Stimulated activated CD4-positive, alpha-beta T cell treated with anti-CD3 and anti-CD28 coated beads, Interleukin-15, amount 100 ng/mL, for 1 hour (primary cell): ENCODE data around the gene OVOL1.

ENCODE experiments used
- DNase-seq, 2 donors: peaks; one replicate each; pipeline ENCODE4 v3.0.0-alpha.2; 2020; ENCODE audit warnings: low read depth in 1 of 2, low spot score in 1 of 2

Gene OVOL1

DNA sequence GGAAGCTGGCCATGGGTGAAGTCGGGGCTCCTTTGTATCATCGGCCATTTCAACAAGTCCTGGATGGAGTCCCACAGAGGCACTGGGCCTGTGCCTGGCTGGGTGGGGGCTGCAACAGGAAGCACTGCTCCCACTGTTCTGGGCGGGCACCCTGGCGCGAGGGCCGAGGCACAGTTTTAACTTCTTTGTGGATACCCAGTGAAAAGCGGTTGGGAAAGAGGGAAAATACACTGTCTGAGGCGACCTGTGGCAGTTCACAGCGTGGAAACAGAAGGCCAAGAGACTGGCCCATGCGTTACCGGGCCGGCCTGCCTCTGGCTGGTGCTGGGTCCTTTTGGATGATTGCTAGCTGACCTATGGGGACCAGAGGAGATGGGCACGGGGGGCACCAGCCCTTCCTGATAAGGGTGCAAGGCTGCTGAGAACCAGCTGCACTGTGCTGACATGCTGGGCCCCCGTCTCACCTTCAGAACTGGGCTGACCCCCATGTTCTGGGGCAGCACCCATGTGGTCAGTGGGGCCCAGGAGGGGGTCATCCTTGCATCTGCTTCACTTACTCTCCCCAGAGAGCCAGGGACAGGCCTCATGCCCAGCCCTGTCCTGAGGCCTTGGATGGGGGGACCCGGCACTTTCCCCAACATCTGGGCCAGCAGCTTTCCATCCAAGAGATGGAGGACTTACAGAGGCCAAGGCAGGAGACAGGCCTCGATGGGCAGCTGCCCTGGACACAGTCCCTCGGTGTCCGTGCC is 4.2 kb downstream of the OVOL1 start:
- DNase-seq = no peak

DNA sequence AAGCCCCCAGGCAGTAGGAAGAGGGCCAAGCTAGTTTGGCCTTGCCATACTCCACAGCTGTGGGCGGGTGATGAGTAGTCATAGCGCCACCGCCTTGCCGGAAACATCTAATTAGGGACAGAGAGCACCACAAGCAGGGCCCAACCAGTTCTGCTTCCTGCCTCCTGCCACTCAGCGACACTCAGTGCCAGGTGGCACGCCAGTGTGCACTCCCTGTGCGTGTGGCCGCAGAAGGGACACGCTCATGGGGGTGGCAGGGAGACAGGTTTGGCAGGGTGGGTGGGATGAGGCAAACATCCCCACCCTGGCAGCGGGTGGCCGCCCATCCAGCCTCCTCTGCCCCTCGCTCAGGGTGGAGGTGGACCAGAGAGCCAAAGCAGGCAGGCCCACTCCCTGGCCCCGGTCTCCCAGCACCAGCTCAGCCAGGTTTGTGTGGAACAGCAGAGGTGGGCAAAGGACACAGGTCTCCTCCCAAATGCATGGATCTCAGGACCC is 4.9 kb downstream of the OVOL1 start:
- DNase-seq = no peak

DNA sequence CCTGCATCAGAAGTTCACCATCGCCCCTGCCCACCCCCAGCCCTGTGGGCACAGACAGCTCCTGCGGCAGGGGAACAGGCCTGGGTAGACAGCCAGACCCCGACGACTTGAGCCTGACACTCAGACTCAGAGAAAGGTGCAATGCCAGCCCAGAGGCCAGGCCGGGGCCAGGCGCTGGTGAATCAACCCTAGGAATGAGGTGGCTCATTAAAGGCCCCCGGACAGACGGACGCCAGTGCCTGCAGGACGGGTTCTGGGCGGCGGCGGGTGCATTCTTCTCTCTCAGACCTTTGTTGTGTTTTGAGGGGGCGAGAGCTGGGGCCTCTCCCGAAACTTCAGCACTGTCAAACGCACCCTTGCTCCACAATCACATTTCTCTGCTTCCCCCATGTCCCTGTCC is 5.6 kb downstream of the OVOL1 start:
- no peak for DNase-seq

DNA sequence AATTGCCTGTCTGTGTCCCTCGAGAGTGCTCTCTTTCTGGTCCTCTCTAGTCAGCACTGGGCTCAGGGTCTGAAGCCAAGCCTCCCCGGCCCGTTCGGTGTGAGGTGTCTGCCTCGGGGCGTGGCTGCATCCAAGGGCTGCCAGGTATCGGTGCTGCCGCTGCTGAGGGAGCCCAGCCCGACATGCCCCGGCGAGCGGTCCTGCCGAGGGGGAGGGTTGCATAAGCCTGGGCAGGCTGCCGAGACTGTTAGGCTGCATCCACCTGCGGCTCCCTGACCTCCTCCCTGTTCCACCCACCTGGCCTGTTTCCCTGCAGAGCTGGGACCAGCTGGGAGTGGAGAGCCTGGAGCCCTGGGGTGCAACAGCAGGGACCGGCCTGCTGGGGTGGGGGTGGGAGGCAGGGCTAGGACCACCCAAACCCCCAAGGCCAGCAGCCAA is 6.3 kb downstream of the OVOL1 start:
- no peak for DNase-seq

DNA sequence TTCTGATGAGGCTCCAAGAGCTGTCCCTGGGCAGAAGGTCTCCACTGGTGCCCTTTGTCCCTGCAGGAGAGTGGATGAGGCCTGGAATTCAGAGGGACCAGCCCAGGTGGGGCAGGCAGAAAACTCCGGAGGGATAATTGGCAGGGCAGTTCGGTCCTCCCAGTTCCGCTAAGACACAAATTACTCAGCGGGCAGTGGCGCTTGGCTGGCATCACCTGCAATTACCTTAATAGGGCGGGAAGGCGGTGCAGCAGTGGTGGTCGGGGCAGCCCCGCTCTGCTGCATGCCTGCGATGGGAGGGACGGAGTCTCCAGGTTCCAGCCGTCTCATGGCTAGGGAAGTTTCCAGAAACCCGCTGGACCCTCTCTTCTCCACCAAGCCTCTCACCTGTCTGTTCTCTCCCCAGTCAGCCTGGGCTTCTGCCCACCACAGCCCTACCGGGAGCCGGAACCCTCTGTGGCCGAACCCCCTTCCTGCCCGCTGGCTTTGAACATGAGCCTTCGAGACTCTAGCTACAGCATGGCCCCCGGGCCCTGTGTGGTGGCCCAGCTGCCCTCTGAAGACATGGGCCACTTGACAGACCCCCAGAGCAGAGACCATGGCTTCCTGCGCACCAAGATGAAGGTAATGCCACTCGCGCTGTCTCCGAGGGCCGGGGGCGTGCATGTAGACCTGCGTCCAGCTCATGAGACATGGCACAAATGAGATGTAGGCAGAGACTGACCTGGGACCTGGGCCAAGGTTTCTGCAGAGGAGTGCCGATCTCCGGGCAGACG is 7.0 kb downstream of the OVOL1 start:
- DNase-seq = no peak

DNA sequence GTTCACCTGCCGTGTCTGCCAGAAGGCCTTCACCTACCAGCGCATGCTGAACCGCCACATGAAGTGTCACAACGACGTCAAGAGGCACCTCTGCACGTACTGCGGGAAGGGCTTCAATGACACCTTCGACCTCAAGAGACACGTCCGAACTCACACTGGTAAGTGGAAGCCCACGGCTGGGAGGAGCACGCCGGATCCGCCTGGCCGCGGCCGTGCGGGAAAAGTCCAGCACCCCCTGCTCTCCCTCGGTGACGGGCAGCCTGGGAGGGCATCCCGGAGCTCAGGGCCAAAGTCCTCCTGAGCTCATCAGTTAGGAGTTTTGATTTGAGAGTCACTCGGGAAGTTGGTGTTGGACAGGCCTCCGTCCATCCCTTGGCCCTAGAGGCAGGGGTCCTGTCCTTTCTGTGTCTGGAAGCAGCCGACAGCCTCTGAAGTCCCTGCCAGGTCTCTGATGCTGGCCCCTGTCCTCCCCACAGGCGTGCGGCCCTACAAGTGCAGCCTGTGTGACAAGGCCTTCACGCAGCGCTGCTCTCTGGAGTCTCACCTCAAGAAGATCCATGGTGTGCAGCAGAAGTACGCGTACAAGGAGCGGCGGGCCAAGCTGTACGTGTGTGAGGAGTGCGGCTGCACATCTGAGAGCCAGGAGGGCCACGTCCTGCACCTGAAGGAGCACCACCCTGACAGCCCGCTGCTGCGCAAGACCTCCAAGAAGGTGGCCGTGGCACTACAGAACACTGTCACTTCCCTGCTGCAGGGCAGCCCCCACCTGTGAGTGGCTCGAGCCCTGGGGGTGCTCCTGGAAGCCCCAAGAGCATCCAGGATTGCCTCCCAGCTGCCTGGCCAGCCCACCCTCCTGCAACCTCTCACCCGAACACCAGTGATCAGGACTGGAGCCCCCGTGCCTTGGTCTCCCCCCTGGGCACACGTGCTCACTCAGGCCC is 8.0 kb downstream of the OVOL1 start:
- DNase-seq = no peak

DNA sequence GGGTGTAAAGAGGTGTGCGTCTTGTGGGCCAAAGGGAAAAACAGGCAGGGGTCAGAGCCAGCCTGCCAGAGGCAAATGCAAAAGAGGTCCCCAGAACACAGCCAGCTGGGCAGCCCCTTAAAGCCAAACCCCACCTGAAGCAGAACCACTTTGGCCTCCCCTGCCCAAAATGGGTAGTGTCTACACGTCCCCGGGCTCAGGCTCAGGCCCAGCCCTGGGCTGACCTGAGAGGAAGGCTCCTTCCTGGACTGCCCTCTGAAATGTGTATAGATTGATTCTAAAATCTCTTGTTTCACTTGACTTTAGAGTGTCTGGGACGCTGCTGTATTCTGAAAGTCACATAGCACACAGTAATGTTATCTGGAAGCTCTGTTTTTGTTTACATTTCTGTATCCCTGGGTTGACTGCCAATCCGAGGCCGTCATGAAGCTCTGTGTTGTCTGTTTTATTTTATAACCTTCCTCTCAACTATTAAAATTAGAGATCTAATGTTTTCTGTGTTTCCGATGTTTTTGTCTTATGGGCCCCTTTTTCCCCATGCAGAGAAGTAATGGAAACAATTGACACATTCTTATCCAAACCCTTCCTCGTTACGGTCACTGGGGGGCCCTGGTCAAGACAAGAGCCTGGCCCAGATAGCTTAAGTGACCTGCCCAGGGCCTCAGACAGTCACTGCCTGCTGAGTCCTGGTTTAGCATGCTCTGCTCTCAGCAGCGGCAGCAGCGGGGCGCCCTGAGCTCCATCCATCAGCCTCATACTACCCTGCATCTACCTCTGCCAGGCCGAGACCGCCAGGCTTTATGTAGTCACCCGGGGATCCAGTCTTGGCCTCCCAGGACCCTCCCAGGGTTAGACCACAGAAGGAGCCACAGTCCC is 10.1 kb downstream of the OVOL1 start:
- no peak for DNase-seq

DNA sequence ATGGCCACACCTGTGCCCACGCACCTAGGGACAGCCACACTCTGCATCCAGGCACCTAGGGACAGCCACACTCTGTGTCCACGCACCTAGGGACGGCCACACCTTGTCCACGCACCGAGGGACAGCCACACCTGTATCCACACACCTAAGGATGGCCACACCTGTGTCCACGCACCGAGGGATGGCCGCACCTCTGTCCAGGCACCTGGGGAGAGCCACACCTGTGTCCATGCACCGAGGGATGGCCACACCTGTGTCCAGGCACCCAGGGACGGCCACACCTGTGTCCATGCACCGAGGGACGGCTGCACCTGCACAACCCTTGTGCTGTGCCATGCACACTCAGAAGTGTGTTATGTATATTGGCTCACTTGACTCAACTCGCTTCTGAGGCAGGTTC is 10.8 kb downstream of the OVOL1 start:
- DNase-seq = no peak

DNA sequence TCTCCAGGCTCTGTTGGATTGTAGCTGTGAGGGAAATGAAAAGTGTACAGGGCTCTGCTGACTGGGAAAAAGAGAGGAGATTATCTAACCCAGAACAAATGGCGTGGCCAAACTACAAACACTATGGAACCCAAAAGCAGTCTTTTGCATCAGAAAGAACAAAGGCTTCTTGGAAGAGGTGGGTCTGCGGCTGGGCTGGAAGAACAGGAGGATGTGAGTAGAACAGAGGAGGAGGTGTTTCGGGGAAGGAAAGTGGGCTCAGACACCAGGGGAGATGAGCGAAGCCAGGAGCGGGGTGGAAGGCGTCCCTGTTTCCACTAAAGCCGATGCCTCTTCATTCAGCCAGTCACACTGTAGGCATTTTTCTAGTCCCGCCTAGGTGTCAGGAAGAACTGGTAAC is 12.0 kb downstream of the OVOL1 start:
- no peak for DNase-seq

DNA sequence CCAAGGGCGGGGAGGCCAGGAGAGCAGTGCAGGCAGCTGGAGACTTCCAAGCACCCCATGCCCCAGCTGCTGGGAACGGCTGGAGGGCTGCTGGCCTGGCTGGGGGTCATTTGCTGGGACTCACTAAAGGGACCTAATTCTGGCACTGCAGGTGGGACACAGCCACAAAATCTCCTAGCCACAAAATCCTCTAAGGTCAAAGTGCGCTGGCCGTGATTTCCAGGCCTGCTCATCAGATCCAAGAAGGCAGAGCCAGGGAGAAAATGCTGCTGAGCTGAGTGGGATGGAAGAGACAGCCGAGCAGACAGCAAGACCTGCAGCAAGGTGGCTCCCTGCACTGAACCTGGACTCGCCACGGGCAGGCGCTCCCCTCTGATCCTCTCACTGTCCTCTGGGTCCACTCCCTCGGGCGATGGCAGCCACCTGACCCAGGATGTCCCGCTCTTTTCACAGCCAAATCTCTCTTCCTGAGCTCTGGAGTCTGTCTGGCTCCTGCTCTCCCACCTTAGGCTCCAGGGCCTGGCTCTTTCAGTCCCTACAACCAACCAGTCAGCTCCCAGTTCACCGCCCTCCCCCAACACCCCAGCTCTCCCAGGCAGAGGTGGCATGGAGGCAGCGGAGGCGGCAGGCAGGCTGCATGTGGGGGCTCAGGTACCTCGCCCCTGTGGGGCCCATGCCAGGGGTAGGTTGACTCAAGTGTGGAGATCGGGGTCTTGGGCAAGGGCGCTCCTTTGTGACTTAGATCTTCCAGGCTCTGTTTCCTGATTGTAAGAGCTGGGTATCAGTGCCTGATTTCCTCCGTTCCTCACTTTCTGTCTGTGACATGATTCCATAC is 14.5 kb downstream of the OVOL1 start:
- DNase-seq = no peak

DNA sequence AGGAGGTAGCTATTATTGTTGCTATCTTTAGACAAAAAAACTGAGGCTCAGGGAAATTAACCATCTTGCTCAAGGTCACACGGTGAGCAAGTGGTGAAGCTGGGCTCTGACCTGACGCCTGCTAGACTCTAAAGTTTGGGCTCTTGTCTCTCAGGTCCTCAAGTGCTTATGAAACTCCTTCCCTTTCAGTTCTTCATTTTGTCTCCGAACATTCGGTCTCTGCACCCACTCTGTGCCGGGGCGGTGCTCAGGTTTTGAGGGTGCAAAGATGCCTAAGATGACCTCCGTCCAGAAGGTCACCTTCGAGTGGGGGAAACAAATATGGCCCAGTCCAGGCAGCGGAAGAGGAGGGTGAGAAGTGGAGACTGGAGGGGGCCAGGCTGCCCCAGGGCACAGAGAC is 16.0 kb downstream of the OVOL1 start:
- DNase-seq = no peak

DNA sequence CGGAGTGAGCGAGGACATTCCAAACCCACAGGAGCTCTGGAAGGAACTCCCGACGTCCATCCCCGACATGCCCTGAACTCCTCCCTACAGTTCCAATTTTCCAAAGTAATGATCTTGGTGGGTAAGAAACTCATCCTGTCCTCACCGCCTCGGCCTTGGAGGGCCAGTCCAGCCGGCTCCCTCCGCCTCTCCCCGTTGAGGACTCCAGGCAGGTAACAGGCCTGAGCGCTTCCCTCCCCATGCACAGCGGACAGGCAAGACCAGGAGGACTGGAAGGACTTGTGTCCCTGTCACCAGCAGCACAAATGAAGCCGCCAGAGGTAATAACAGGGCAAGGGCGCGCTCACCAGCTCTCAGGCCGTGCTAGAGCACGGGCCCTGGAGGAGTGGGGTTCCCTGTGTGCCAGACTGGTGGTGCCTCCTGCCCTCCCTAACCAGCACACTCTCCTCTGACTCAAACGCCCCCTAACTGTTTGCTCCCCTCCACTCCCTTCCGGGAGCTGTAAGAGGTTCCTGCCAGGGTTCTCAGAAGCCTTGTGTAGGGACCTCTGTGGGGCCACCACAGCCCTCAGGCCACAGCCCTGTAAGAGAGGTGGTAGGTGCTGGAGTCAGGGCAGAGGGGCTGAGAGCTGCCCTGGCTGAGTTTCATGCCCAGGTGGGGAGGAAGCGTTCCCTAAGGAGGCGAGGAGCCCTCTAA is 17.1 kb downstream of the OVOL1 start:
- no peak for DNase-seq

DNA sequence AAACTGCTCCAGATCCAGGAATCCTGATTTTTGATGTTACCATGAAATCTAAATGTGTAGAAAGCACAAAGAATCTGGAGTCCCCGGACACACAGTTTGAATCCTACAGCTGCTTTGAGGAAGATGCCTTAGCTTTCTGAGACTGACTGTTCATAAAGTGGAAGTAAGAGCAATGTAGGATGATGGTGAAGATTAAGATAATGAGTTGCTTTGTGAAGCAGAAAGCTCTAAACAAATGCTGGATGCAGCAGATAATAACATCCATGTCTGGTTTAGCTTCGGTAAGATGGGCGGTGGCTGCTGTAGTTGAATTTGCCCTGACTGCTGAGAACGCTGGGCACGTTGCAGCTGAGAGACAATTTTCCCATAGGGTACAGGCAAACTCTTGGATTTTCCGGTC is 20.1 kb downstream of the OVOL1 start:
- DNase-seq = no peak

DNA sequence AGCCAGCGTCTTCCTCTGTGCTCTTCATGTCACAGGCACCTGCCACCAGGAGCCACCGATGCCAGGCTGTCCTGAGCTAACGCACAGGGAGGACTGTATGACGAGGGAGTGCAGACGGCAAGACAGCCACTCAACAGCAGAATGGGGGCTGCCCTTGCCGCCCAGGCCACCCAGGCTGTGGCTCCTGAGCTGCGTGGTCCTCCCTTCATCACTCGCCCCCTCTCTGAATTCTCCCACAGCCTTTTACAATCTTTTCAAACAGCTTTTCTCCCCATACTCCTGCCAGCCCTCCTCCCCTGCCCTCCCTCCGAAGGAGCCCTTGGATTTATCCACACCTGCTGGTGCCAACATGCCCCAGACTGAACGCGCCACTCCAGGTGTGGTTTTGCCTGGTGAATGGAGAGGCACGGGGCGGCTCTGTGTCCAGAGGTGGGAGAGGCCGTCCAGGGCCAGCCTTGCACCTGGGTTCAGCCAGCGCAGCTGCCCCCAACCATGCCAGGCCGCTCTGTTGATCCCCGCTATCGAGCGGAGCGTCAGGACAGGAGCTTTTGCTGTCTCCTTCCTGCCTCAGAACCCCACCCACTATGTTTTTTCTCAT is 22.0 kb downstream of the OVOL1 start:
- DNase-seq = no peak

DNA sequence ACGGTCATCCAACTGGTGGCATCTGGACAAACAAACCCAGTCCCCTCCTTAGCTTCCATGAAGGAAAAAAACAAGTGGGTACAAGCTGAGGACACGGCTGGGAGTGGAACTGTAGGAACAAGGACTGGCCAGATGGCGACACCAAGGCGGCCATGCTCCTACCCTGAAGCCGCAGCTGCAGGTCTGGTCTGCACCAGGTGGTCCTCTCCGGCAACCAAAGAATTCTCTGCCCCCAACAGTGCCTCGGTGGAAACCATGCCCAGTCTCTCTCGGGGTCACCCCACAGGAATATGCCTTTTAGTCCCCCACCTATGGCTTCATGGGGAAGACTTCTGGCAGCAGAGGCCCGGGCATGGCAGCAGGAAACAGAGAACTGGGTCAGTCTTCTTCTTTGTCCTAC is 22.6 kb downstream of the OVOL1 start:
- no peak for DNase-seq

DNA sequence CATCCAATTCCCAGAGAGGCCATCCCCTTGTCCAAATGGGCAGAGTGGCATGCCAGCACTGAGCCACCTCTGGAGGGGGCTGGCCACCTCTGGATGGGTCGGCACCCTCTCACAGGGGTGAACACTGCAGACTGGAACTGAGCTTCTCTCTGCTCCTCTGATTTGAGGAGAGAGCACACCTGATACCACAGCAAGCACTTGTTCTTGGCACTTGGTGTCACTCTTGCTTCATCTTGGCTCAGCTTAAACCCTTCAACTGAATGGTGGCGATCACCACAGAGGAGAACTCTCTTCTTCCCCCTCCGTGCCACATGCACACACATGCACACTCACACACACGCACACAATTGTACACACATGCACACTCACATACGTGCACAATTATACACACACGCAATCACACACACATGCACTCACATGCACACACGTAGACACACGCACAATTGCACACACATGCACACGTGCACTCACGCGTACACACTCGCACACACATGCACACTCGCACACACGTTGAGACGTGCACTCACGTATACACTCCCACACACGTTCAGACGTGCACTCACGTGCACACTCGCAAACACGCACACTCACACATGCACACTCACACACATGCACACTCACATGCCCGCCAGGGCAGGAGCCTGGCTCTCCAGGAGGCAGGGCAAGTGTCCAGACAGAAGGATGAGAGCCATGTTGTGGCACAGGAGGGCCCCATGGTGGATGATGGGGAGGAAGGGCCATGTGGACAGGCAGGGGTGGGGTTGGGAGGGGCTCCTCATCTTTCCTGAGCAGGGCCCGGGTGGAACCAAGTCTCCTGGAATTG is 23.4 kb downstream of the OVOL1 start:
- DNase-seq = no peak

DNA sequence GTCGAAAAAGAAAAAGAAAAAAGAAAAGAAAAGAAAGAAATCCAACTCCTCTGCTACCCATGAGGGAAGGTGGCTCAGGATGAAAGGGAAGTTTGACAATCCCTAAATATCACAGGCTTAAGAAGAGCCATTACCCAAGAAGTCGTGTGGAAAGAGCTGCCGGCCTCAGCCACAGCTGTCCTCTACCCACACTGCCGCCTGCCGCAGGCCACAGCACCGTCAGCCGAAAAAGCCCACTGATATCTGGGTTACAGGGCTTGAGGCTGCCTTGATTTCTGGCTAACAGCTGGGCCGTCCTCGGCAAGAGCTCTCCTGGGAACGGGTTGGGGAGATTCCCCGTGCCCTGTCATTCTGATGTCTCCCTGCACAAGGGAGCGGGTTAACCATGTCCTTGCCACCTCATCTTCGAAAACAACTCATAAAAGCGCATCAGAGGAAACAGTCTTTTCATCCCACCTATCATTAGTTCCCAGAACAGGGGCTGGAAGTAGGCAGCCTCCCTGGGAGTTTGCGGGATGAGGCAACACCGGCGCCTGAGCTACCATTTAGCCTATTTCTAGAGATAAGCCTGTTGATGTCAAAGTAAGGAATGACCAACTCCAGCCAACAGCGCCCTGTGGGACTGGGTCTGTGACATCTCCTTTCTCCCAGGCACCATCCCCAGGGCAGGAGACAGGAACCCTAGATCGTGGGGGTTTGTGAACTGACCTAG is 25.1 kb downstream of the OVOL1 start:
- DNase-seq = no peak
